Esophagus mucosa (tissue), 1 donor: ENCODE data around the gene GRK5. TPM values are rescaled to one million over a fixed set of nuclear protein-coding genes. Genes with fewer than 3 reads are reported as not detected.
A peak's percentile ranks its signal among the peaks of the same experiment; 100 is the strongest.
"Not testable (repeated sequence)": the region's sequence is repeated elsewhere in the genome, so short reads cannot be mapped to it uniquely, and the experiment has no call there.

ENCODE experiments used
- ATAC-seq: fragments of 200-7000 bp; cut with Tn5 transposase; one replicate; pipeline ENCODE4 v1.9.1; 2020
- total RNA-seq: library from RNA; stranded (reverse); gene quantifications from one replicate; pipeline ENCODE4 v1.2.4, GENCODE V29; 2023
- donor health status: DM: yes; HTN: yes; CAD: no.

GRK5 gene
- total RNA-seq, 1 donor from 2014 or later, result 3.7 TPM

- ATAC-seq, result no peak
Observed at GRCh38 chr10:119251315-119251708, 43.9 kb downstream of the GRK5 start.

DNA sequence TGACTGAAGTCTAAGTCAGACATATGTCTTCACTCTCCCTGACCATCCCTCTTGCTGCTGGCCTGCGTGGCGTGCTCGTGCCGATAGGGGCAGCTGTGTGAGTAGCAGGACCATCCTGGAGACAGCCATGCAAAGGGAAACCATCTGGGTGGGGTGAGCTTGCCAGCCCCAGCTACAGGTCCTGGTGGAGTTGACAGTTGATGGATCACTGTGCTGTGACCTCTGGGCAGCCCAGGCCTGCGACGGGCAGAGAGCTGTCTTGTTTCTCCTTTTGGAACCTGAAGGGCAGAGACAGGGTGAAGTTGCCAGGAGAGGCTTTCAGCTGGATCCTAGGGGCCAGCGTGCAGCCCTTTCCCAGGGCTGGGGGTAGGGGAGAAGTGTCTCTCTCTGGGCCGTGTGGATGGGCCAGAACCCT lies 44.7 kb downstream of the GRK5 start:
- ATAC-seq, result no peak

GRCh38 chr10:119252470-119253151 lies 45.2 kb downstream of the GRK5 start:
- ATAC-seq, result no peak

DNA sequence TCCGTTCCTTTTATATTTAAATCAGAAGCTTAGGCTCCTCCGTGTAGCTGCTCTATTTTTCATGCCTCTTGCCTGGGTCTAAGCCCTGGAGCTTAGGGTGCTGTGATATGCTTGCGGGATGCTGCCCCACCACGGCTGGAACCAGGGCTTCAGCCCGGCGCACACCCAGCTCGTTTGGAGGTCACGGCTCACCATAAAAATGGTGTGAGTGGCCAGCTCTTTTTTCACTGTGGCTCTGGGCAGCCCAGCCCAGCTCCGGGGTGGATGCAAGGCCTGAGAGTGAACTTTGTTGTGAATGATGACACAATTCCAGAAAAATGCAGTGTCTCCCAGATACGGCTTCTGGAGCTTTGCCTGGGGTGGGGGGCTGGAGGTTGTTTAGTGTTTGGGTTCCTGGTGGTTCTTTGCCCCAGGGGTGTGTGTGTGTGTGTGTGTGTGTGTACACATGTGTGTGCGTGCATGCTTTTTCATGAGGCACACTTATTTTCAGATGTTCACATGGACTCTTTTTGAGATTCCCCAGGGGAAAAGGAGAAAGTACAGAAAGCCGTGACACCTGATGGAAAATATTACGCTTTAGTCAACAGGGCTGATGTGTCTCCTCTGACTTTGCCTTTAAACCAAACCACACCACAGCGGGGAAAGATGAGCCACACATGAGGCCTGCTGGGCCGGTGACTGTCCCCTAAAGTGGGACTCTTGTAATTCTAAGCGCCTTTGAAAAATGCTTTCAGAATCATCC lies 46.2 kb downstream of the GRK5 start:
- peak; percentile 21 for ATAC-seq

DNA sequence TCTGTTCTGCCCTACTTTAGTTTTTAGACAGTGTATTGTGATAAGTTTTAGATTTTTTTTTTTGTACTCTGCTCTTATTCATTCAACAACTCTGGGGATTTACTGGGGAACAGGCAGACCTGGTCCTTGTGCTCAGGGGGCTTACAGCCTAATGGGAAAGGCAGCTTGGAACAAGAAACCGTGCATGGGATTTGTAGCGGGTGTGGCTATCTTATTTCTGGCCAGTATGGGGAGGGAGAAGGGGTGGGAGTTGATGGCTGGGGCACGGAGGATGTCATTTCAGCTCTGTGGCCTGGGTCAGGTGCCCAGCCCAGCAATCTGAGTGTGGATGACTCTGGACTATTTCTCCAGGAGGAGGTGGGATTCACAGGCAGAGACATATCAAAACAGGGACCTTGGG lies 47.0 kb downstream of the GRK5 start:
- no peak for ATAC-seq

DNA sequence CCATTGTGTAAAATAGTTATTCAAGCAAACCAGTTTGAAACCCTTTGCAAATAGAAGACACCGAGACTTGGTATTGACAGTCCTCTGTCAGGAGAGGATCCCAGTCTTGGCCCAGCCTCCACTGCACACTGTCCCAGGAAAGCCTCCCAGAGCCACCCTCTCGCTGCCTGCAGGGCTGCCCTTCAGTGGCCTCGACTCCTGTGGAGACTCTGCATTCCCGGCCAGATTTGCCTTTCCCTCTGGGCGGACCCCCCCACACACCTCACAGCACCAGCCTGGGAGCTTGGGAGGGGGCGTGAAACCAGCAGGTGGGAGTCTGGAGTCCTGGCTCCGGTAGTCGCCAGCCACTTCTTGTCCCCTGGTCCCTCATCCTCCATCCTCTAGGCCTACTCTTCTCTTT lies 48.7 kb downstream of the GRK5 start:
- ATAC-seq, result peak; percentile 9

GRCh38 chr10:119256897-119257296 lies 49.5 kb downstream of the GRK5 start:
- ATAC-seq, result no peak

DNA sequence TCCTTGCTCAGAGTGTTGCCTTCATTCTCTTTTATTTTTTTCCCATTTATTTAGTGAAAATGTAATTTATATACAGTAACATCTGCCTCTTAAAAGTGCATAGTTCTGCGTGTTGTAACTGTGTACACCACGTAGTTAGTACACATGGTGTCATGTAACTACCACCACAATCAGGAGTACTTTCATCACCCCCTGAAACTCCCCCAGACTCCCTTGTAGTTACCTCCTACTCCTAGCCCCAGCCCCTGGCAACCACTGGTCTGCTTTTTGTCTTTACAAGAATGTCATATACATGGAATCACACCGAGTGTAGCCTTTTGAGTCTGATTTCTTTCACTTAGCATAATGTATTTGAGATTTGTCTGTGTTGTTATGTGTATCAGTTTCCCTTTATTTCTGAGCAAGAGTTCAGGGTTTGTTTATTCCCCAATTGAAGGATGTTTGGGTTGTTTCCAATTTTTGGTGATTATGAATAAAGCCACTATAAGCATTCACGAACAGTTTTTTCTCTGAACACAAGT lies 50.6 kb downstream of the GRK5 start:
- ATAC-seq, result no peak

DNA sequence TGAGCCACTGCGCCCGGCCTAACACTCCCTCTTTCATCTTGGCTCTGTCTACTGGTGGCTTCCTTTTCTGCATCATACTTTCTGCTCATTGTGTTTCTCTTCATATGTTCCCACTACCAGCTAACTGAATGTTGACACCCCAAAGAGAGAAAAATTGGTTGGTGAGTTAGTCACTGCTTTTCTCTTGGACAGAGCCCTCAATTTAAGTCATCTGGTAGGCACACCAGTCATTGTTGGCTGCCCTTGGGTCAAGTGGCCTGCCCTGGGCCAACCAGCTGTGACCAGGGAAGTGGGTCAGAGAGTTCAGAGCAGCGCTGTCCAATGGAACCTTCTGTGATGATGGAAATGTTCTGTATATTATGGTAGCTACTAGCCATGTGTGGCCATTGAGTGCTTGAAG lies 52.0 kb downstream of the GRK5 start:
- no peak for ATAC-seq

- not testable (repeated sequence) for ATAC-seq
Observed at GRCh38 chr10:119261016-119261415, 53.6 kb downstream of the GRK5 start.

DNA sequence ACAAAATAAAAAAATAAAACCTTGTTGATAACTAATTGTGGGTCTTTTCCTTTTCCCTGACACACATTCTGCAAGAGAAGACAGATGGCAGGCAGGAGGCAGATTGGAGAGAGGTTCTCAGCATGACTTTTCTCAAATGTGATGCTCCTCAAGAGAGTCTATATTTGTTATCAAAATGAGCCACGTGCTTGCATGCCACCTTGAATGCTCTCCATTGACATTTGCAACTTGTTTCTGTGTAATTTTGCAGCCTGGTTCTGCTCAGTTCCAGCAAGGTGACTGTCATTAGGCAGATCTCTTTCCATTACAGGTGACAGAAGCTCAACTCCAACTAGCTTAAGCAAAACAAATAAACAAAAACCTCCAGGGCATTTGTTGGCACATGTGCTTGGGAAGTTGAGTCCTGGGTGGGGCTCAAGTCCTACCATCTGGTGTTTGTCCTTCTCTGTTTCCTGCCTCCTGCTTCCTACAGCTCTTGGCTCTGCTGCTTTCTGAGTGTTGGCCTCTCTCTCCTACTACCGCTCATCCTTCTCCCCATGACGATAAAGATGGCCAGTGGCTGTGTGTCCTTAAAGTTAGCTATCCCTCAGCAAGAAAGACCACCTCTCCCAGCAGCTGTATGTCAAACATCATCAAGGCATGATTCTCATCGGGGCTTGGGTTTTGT lies 56.7 kb downstream of the GRK5 start:
- no peak for ATAC-seq

GRCh38 chr10:119265691-119266090 lies 58.3 kb downstream of the GRK5 start:
- ATAC-seq, result no peak

DNA sequence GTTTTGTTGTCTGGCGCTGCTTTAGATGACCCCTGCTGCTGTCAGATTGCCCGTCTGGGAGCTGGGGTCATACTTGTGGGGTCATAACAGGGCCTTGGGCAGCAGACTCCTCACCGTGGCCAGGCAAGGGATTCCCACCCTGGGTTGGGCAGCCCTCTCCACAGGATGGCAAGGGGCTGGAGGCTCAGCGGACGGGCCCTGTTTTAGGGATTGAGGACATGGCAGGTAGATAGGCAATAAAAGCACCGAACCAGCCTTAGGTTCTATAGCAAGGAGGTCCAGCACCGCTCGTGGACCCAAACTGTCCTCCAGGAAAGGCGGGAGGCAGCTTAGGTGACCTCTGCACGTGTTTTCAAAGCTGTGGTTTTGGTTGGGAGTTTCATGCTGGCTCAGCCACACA lies 60.0 kb downstream of the GRK5 start:
- ATAC-seq, result no peak

- ATAC-seq, result no peak
Observed at GRCh38 chr10:119268428-119268827, 61.1 kb downstream of the GRK5 start.

DNA sequence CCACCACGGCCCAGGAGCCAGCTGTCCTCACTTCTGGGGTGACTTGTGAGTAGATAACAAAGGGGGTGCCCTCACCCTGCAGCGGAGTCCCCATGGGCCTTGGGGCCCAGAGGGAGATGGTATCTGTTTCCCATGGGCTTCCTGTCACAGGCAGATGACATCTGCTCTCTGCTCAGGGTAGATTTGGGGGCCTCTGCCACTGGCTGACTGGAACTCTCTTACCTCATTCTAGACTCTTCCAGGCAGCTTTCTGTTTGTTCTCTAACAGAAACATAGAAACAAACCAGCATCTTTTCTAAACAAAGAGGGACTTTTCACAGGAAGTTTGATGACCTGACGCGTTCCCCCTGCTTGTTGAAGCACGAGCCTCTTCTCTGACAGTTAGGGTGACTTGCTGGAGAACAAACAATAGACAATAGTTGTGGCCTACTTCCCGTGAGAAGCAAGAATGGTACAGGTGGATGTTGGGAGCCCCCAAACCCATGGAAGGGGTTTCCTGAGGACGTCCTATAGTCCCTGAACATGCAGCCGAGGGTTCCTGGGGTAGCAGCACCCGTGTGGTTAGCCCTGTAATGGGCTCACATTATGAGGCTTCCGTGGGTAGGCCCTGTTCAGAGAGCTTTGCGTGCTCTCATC lies 61.6 kb downstream of the GRK5 start:
- no peak for ATAC-seq

- no peak for ATAC-seq
Observed at GRCh38 chr10:119269737-119270136, 62.4 kb downstream of the GRK5 start.

- peak; percentile 88 for ATAC-seq
Observed at GRCh38 chr10:119270762-119271366, 63.5 kb downstream of the GRK5 start.

- not testable (repeated sequence) for ATAC-seq
Observed at GRCh38 chr10:119272338-119272734, 65.0 kb downstream of the GRK5 start.

- ATAC-seq, result no peak
Observed at GRCh38 chr10:119272736-119273135, 65.4 kb downstream of the GRK5 start.

- ATAC-seq, result no peak
Observed at GRCh38 chr10:119273413-119273812, 66.0 kb downstream of the GRK5 start.

DNA sequence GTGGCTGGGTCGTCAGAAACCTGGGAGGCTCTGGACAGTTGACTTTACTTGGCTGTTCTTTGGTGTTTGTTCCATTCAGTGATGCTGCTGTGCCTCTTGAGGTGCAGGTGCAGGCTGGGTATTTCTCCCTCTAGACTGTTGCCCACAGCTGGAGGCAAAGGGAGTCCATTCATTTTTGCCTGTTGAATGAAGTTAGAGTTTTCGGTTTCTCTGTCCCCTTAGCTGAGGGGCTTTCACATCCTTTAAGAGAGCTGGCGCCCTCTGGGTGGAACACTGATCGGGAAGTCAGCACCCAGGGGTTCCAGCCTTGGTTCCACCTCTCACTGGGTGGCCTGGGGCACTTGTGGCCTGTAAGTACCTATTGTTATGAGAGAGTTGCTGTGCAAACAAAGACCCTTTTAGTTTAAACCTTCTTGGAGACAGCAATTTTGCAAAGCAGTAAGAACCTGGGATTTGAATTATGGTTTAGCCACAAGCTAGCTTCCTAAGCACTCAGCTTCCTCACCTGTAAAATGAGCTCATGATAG lies 67.2 kb downstream of the GRK5 start:
- no peak for ATAC-seq

DNA sequence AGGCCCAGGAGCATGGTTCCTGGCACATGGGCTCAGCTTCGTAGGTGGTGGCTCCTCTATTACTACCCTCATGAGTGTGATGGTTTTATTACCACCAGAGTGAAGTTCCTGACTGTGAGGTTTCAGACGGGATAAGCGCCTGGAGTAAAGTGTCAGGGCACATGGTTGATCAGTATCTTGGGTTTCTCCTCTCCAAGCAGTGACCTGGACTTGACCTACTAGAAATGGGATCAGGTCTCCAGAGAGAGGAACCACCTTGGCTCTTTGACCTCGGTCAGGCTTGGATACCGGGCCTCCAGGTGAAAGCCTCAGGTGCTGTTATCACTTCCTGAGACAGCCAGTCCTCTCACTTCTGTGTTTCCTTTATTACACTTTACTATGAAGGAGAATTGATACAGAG lies 67.7 kb downstream of the GRK5 start:
- ATAC-seq, result no peak
